HL-60 (cell line): ENCODE results near the gene MAPK12.

Experiments used
- POLR2AphosphoS5 ChIP-seq: IDR thresholded peaks from 2 replicates; pipeline ENCODE4 v1.6.1; 2012; ENCODE audit warnings: low read depth
- SPI1 ChIP-seq: IDR thresholded peaks from 2 replicates; pipeline ENCODE4 v1.6.1; 2012; ENCODE audit warnings: low read depth, mild to moderate bottlenecking, borderline replicate concordance
- TF ChIP-seq, protein P1 (sequence below): IDR thresholded peaks from one replicate; pipeline ENCODE4 v1.5.1; 2011; ENCODE audit warnings: low read length, control low read depth, inconsistent platforms; ENCODE audit not compliant: insufficient read depth
- TF ChIP-seq, protein P2 (sequence below): IDR thresholded peaks from 2 replicates; pipeline ENCODE4 v1.6.1; 2012; ENCODE audit warnings: low read depth; ENCODE audit not compliant: insufficient replicate concordance

DNA sequence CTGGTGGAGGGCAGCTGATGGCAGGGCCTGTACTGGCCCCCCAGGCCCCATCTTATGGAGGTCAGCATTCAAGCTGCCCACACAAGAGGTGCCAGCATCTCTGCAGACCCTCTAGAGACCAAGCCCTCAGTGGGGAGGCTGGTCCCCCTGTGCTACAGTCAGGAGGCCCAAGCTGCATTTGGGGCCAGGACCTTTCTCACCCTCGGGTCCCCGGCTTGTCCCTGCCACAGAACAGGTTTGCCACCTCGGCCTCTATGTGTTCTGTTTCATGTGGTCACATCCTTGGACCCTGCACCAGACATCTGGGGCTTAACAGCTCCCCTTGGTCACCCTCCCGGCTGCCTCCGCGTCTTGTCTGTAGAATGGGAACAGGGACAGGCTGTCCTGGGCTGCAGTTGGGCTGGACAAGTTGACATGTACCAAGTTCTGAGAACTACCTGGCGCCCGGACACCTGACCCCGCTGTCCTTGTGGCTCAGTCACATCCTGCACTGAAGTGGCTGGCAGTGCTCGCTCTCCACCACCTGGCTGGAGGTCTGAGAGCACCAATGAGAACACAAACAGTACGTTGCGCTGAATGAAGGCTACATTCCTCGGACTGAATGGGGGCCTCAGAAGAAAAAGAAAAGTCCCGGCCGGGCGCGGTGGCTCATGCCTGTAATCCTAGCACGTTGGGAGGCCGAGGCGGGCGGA is 48.7 kb upstream of the MAPK12 start:
- TF ChIP-seq, protein P1, sequence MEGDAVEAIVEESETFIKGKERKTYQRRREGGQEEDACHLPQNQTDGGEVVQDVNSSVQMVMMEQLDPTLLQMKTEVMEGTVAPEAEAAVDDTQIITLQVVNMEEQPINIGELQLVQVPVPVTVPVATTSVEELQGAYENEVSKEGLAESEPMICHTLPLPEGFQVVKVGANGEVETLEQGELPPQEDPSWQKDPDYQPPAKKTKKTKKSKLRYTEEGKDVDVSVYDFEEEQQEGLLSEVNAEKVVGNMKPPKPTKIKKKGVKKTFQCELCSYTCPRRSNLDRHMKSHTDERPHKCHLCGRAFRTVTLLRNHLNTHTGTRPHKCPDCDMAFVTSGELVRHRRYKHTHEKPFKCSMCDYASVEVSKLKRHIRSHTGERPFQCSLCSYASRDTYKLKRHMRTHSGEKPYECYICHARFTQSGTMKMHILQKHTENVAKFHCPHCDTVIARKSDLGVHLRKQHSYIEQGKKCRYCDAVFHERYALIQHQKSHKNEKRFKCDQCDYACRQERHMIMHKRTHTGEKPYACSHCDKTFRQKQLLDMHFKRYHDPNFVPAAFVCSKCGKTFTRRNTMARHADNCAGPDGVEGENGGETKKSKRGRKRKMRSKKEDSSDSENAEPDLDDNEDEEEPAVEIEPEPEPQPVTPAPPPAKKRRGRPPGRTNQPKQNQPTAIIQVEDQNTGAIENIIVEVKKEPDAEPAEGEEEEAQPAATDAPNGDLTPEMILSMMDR, result no peak
- TF ChIP-seq POLR2AphosphoS5 (no peak), SPI1 (no peak)
- TF ChIP-seq, protein P2, sequence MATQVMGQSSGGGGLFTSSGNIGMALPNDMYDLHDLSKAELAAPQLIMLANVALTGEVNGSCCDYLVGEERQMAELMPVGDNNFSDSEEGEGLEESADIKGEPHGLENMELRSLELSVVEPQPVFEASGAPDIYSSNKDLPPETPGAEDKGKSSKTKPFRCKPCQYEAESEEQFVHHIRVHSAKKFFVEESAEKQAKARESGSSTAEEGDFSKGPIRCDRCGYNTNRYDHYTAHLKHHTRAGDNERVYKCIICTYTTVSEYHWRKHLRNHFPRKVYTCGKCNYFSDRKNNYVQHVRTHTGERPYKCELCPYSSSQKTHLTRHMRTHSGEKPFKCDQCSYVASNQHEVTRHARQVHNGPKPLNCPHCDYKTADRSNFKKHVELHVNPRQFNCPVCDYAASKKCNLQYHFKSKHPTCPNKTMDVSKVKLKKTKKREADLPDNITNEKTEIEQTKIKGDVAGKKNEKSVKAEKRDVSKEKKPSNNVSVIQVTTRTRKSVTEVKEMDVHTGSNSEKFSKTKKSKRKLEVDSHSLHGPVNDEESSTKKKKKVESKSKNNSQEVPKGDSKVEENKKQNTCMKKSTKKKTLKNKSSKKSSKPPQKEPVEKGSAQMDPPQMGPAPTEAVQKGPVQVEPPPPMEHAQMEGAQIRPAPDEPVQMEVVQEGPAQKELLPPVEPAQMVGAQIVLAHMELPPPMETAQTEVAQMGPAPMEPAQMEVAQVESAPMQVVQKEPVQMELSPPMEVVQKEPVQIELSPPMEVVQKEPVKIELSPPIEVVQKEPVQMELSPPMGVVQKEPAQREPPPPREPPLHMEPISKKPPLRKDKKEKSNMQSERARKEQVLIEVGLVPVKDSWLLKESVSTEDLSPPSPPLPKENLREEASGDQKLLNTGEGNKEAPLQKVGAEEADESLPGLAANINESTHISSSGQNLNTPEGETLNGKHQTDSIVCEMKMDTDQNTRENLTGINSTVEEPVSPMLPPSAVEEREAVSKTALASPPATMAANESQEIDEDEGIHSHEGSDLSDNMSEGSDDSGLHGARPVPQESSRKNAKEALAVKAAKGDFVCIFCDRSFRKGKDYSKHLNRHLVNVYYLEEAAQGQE, result no peak
